Progenitor cell of endocrine pancreas (in vitro differentiated cells): ENCODE results near the gene IL1RN. TPM values are rescaled to one million over a fixed set of nuclear protein-coding genes. Genes with fewer than 3 reads are reported as not detected.

Source experiments
- DNase-seq: peaks from one replicate; pipeline ENCODE4 v3.0.0; 2021; ENCODE audit warnings: low spot score; ENCODE audit not compliant: unreplicated experiment
- H3K27ac Mint-ChIP-seq: 2 replicates; pipeline ENCODE4 v1.8.0; 2021; ENCODE audit warnings: mild to moderate bottlenecking, moderate library complexity, mixed read lengths
- H3K27me3 Mint-ChIP-seq: 2 replicates; pipeline ENCODE4 v1.8.0; 2021; ENCODE audit warnings: mixed read lengths
- H3K36me3 Mint-ChIP-seq: 2 replicates; pipeline ENCODE4 v1.8.0; 2022; ENCODE audit warnings: mixed read lengths; ENCODE audit not compliant: insufficient read depth
- H3K4me1 Mint-ChIP-seq: 2 replicates; pipeline ENCODE4 v1.8.0; 2021; ENCODE audit warnings: low read depth, mixed read lengths
- H3K4me3 Mint-ChIP-seq: 2 replicates; pipeline ENCODE4 v1.8.0; 2021; ENCODE audit warnings: low read depth, mild to moderate bottlenecking, moderate library complexity, mixed read lengths
- H3K9me3 Mint-ChIP-seq: 2 replicates; pipeline ENCODE4 v1.8.0; 2021; ENCODE audit warnings: low read depth, mixed read lengths
- CTCF ChIP-seq: fragments of 200-600 bp; sonication (generic); IDR thresholded peaks from one replicate; pipeline ENCODE4 v1.5.0; 2021; ENCODE audit warnings: antibody characterized with exemption, mild to moderate bottlenecking; ENCODE audit not compliant: unreplicated experiment
- total RNA-seq: library from RNA; stranded (reverse); gene quantifications from 2 replicates; pipeline ENCODE4 v1.2.1, GENCODE V29; 2021

The IL1RN gene
- total RNA-seq, 1 donor from 2014 or later, result not detected

- Mint-ChIP-seq H3K9me3 (no peaks in the 10 kb centered on the region), H3K4me3 (no peak overlapping the region), H3K27ac (no peak overlapping the region), H3K27me3 (peaks cover 23% of the 10 kb centered on the region), H3K36me3 (no peaks in the 10 kb centered on the region), H3K4me1 (no peaks in the 10 kb centered on the region)
- TF ChIP-seq CTCF, result no peak
- DNase-seq, result no peak
Observed at GRCh38 chr2:113118263-113118657, 9.1 kb upstream of the IL1RN start.

GRCh38 chr2:113119111-113119510, 8.3 kb upstream of the IL1RN start:
- no peaks in the 10 kb centered on the region for H3K36me3 Mint-ChIP-seq
- DNase-seq, result no peak
- H3K4me3 Mint-ChIP-seq, result no peak overlapping the region
- H3K9me3 Mint-ChIP-seq, result no peaks in the 10 kb centered on the region
- TF ChIP-seq CTCF, result no peak
- peaks cover 25% of the 10 kb centered on the region for H3K27me3 Mint-ChIP-seq
- no peaks in the 10 kb centered on the region for H3K4me1 Mint-ChIP-seq
- H3K27ac Mint-ChIP-seq, result no peak overlapping the region

GRCh38 chr2:113120861-113121260, 6.5 kb upstream of the IL1RN start:
- H3K27ac Mint-ChIP-seq, result no peak overlapping the region
- no peaks in the 10 kb centered on the region for H3K9me3 Mint-ChIP-seq

GRCh38 chr2:113122364-113122763, 5.0 kb upstream of the IL1RN start:
- no peak for DNase-seq
- Mint-ChIP-seq H3K9me3 (no peaks in the 10 kb centered on the region), H3K27me3 (peaks cover 26% of the 10 kb centered on the region), H3K4me3 (no peak overlapping the region), H3K36me3 (no peaks in the 10 kb centered on the region), H3K27ac (no peak overlapping the region), H3K4me1 (peaks cover 7% of the 10 kb centered on the region)
- TF ChIP-seq CTCF, result no peak

More at GRCh38 chr2:113120861-113121260, 6.5 kb upstream of the IL1RN start:
- H3K36me3 Mint-ChIP-seq, result no peaks in the 10 kb centered on the region
- TF ChIP-seq CTCF, result no peak
- H3K4me1 Mint-ChIP-seq, result no peaks in the 10 kb centered on the region
- DNase-seq, result no peak
- H3K27me3 Mint-ChIP-seq, result peaks cover 26% of the 10 kb centered on the region
- no peak overlapping the region for H3K4me3 Mint-ChIP-seq

GRCh38 chr2:113123726-113124125, 3.7 kb upstream of the IL1RN start:
- Mint-ChIP-seq H3K4me1 (peaks cover 7% of the 10 kb centered on the region), H3K9me3 (no peaks in the 10 kb centered on the region)

More at GRCh38 chr2:113123726-113124125, 3.7 kb upstream of the IL1RN start:
- H3K4me3 Mint-ChIP-seq, result no peak overlapping the region
- no peak for DNase-seq
- no peak for TF ChIP-seq CTCF
- no peak overlapping the region for H3K27ac Mint-ChIP-seq
- H3K36me3 Mint-ChIP-seq, result no peaks in the 10 kb centered on the region
- peaks cover 26% of the 10 kb centered on the region for H3K27me3 Mint-ChIP-seq
